Panc1 (cell line): ENCODE measurements around the gene APRT. TPM values are rescaled to one million over a fixed set of nuclear protein-coding genes. Genes with fewer than 3 reads are reported as not detected.

ENCODE experiments used
- ATAC-seq: fragments of 200-7000 bp; cut with Tn5 transposase; 2 replicates; pipeline ENCODE4 v1.9.1; 2020; ENCODE audit warnings: mild to moderate bottlenecking, moderate library complexity
- BruUV-seq: library from RNA; stranded (reverse); fragments of 400-500 nt; replicated peaks from 2 replicates; lab custom pipeline; 2021; lab: Mats Ljungman, UMichigan
- CTCF ChIA-PET: fragments of 300-600 bp; sonication (Branson Sonifier 250); formaldehyde crosslinking; loops from one replicate; lab custom pipeline; 2022; ENCODE audit warnings: antibody characterized with exemption; lab: Charles Lee
- POLR2A ChIA-PET: fragments of 300-600 bp; sonication (Branson Sonifier 250); formaldehyde crosslinking; loops from one replicate; lab custom pipeline; 2022; ENCODE audit warnings: antibody characterized with exemption; lab: Charles Lee
- DNase-seq: peaks from one replicate; pipeline ENCODE4 v3.0.0-alpha.2; 2010; ENCODE audit warnings: low read depth, low spot score
- H3K27ac ChIP-seq: 2 replicates; pipeline ENCODE4 v1.5.1; 2011; ENCODE audit warnings: mild to moderate bottlenecking, low read length, inconsistent platforms
- H3K27me3 ChIP-seq: fragments of 200-500 bp; sonication (Bioruptor generic); 2 replicates; pipeline ENCODE4 v1.6.0; 2014; ENCODE audit warnings: low read length, inconsistent platforms; ENCODE audit not compliant: control insufficient read depth, insufficient read depth
- H3K36me3 ChIP-seq: fragments of 200-500 bp; sonication (Bioruptor generic); 2 replicates; pipeline ENCODE4 v1.5.1; 2014; ENCODE audit warnings: inconsistent platforms, mild to moderate bottlenecking, low read length, moderate library complexity; ENCODE audit not compliant: control insufficient read depth, insufficient read depth
- H3K4me1 ChIP-seq: 2 replicates; pipeline ENCODE4 v1.5.1; 2011; ENCODE audit warnings: inconsistent platforms, mild to moderate bottlenecking, low read length, moderate library complexity; ENCODE audit not compliant: control insufficient read depth, insufficient read depth
- H3K4me3 ChIP-seq, 2 experiments: 2 replicates each; pipeline ENCODE4 v1.5.1; 2011 to 2012; ENCODE audit warnings: low read depth in 2 of 2, low read length in 2 of 2, mild to moderate bottlenecking in 2 of 2, inconsistent platforms in 1 of 2, moderate library complexity in 1 of 2
- H3K9me3 ChIP-seq: fragments of 200-500 bp; sonication (Bioruptor generic); 2 replicates; pipeline ENCODE4 v1.5.1; 2014; ENCODE audit warnings: low read depth, mild to moderate bottlenecking, inconsistent platforms, low read length, moderate library complexity; ENCODE audit not compliant: control insufficient read depth, insufficient read depth
- CTCF ChIP-seq: fragments of 450-650 bp; IDR thresholded peaks from 2 replicates; pipeline ENCODE4 v1.5.1; 2017; ENCODE audit warnings: mild to moderate bottlenecking
- POLR2AphosphoS5 ChIP-seq: IDR thresholded peaks from 2 replicates; pipeline ENCODE4 v1.6.1; 2012; ENCODE audit warnings: mild to moderate bottlenecking, low read depth, low read length, moderate library complexity
- REST ChIP-seq, 2 experiments: IDR thresholded peaks; 2 replicates each; pipeline ENCODE4 v1.6.1; 2011 to 2012; ENCODE audit warnings: low read depth in 2 of 2, control low read depth in 1 of 2, low read length in 1 of 2, mild to moderate bottlenecking in 1 of 2, moderate library complexity in 1 of 2; ENCODE audit not compliant: insufficient read depth in 1 of 2
- SIN3A ChIP-seq: IDR thresholded peaks from 2 replicates; pipeline ENCODE4 v1.6.1; 2012; ENCODE audit warnings: low read depth, mild to moderate bottlenecking, low read length, moderate library complexity, borderline replicate concordance; ENCODE audit not compliant: insufficient read depth
- TCF7L2 ChIP-seq: IDR thresholded peaks from 2 replicates; pipeline ENCODE4 v1.6.1; 2011; ENCODE audit warnings: mild to moderate bottlenecking, low read depth, low read length, inconsistent platforms
- in situ Hi-C: cut with HindIII; loops from 2 replicates; pipeline ENCODE4 v1.10.0; 2016; ENCODE audit warnings: low sequenced_read_pairs, low pct_unique_long_range_greater_than_20kb
- intact Hi-C: fragments of 100-400 bp; cut with micrococcal nuclease; formaldehyde crosslinking; loops from one replicate; pipeline ENCODE4 v1.10.0; 2022; ENCODE audit not compliant: unreplicated experiment
- total RNA-seq: library from RNA; stranded (reverse); gene quantifications from one replicate; pipeline ENCODE4 v1.2.1, GENCODE V29; 2021; ENCODE audit not compliant: unreplicated experiment

APRT gene
- total RNA-seq, 1 experiment from 2014 or later, result 231 TPM

GRCh38 chr16:88833086-88833485, 21.4 kb upstream of the APRT start:
- Histone ChIP-seq H3K4me3 (no peak overlapping the region), H3K27ac (no peak overlapping the region), H3K9me3 (no peaks in the 10 kb centered on the region), H3K27me3 (no peaks in the 10 kb centered on the region), H3K36me3 (peaks cover 2% of the 10 kb centered on the region; the same call in 1 of the 2 replicates), H3K4me1 (no peaks in the 10 kb centered on the region)
- BruUV-seq, result no TSS peak
- in situ Hi-C loops, result no loop called here
- POLR2A ChIA-PET, result interaction anchor here (0.6 kb wide), 1 partner anchor 103 kb away, joined by 10 read pairs; no protein-coding TSS in a partner anchor
- no peak for DNase-seq
- no peak for ATAC-seq
- TF ChIP-seq REST (IDR thresholded peaks at IDR 0.05; ENCODE audit: insufficient read depth in 1 of 2, low read depth in 2 of 2, low read length in 1 of 2), result no peak
- no peak for TF ChIP-seq TCF7L2
- no peak for TF ChIP-seq SIN3A
- no peak for TF ChIP-seq CTCF
- TF ChIP-seq POLR2AphosphoS5, result no peak
- intact Hi-C loops, result no loop called here
- CTCF ChIA-PET, result no interaction called here

GRCh38 chr16:88831838-88832237, 20.1 kb upstream of the APRT start:
- Histone ChIP-seq H3K27ac (no peak overlapping the region), H3K4me3 (no peak overlapping the region), H3K9me3 (no peaks in the 10 kb centered on the region), H3K36me3 (peaks cover 2% of the 10 kb centered on the region; the same call in 1 of the 2 replicates), H3K4me1 (no peaks in the 10 kb centered on the region), H3K27me3 (no peaks in the 10 kb centered on the region)
- intact Hi-C loops (no loop called here), in situ Hi-C loops (no loop called here)
- DNase-seq (no peak), ATAC-seq (peak; percentile 61; the same call in 1 of the 2 replicates)
- TF ChIP-seq POLR2AphosphoS5, result no peak
- no peak for TF ChIP-seq TCF7L2
- no peak for TF ChIP-seq REST (IDR thresholded peaks at IDR 0.05; ENCODE audit: insufficient read depth in 1 of 2, low read depth in 2 of 2, low read length in 1 of 2)
- no peak for TF ChIP-seq SIN3A
- TF ChIP-seq CTCF, result no peak
- BruUV-seq, result no TSS peak
- POLR2A ChIA-PET, result no interaction called here
- CTCF ChIA-PET, result no interaction called here
